ENCODE measurements around the gene MED12.

GRCh38 chrX:71166461-71166860 is 48.1 kb downstream of the MED12 start:
- TF ChIP-seq CTCF (IDR thresholded peaks at IDR 0.05; ENCODE audit: control extremely low read depth in 1 of 3, insufficient read depth in 1 of 3, low read depth in 1 of 3, low read length in 3 of 3) (no peak), TEAD4 (IDR thresholded peaks at IDR 0.05; ENCODE audit: low read depth, low read length) (no peak), EZH2 (IDR thresholded peaks at IDR 0.05; ENCODE audit: low read depth, low read length, severe bottlenecking) (no peak), EP300 (IDR thresholded peaks at IDR 0.05; ENCODE audit: borderline replicate concordance in 1 of 2, low read depth in 2 of 2, low read length in 2 of 2) (no peak), POLR2AphosphoS5 (IDR thresholded peaks at IDR 0.05; ENCODE audit: low read depth, low read length) (no peak), POLR2A (IDR thresholded peaks at IDR 0.05; ENCODE audit: control extremely low read depth in 1 of 2, low read depth in 2 of 2, low read length in 2 of 2) (no peak), JUND (IDR thresholded peaks at IDR 0.05; ENCODE audit: low read length) (no peak), SRF (IDR thresholded peaks at IDR 0.05; ENCODE audit: low read depth, low read length) (no peak), YY1 (IDR thresholded peaks at IDR 0.05; ENCODE audit: low read depth, low read length) (no peak), TAF1 (IDR thresholded peaks at IDR 0.05; ENCODE audit: low read depth, low read length) (no peak), KDM1A (IDR thresholded peaks at IDR 0.05; ENCODE audit: borderline replicate concordance, low read length) (no peak), GTF2F1 (IDR thresholded peaks at IDR 0.05; ENCODE audit: borderline replicate concordance, low read depth, low read length) (no peak), BRCA1 (IDR thresholded peaks at IDR 0.05; ENCODE audit: low read depth, low read length) (no peak)

Data from H1 (cell line).